Diencephalon (tissue), 1 donor: ENCODE measurements around the gene ZNF614. TPM values are rescaled to one million over a fixed set of nuclear protein-coding genes. Genes with fewer than 3 reads are reported as not detected.

Experiments used
- total RNA-seq: library from RNA; depleted of rRNA; stranded (reverse); fragments of >200 nt; gene quantifications from one replicate; pipeline ENCODE4 v1.2.3, GENCODE V29; 2014

ZNF614 gene
- total RNA-seq = 27.2 TPM

DNA sequence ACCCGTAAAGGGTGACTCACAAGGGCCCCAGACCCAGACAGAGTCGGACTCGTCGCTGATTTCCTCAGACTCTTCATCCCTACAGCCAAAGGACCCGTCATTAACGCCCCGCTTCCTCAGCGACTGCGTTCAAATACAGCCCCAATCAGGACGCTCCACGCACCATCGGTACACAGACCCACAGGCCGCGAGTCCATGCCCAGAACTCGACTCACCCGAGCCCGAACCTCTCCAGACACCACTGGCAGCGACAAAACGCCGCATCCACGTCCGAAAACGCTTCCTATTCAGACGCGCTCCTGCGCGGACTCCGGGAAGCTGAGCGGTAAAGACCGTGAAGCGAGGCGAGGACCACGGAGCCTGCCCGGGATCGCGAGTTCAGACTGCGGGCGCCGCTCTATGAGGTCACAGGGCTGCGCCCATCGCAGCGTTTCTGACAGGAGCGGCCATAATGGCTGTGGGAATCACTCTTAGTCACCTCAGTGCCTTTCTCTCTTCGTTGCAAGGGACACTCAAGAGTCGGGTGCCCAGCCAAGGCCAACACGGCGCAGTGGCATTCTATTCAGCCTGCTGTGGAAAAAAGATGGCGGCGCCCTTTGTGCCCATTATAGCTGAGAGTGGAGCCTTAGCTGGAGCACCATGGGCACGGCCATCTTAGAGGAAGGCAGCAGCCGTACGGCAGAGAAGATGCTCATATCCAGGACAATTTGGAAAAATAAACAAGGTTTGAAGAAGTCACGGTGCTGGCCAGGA lies at the start of gene ZNF614:
Gene ZNF614, minus strand, starts transcription at position 353 of the 753 bp plus-strand sequence. CDS start 2,634 bp downstream, outside the sequence.

DNA sequence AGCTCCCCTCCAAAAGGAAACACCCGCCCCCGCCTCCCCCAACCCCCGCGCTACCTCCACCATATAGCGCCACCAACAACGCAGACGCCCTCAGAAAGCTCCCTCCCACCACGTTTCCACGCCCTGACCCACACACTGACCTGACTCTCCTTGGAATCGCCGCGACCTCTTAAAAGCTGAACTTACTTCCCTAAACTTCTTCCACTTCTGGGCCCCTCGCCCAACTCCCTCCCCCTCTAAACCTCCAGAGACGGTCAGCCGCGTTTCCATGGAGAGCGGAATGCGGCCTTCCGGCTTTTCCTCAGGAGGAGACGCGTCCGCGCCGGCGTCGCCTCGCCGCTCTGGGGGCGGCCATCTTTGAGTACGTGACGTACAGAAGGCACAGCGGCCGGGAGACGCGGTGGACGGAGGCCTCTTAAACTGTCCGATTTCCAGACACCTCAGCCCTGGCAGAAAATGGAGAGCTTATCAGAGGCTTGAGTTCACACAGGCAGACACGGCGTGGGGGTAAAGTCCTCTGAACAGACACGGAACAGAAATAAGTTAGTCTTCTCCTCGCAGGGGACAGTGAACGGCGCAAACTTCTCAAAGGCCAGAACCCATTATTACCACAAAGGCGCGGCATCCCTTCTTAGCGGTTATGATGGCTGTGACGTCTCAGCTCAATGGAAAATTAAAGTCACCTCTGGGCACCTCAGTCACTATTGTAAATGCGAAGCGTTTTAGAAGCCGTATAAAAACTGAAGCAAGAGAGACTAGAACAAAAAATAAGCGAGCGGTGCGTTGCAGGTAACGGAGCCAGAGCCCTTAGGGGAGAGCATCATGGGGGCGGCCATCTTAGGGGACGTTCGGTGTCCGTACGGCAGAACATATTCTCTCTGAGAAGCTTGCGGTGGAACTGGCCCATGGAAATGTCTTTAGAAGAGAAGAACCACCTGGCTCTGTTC lies 20.6 kb upstream of the ZNF614 start, which contains the start of gene ZNF432:
Gene ZNF432, minus strand, starts transcription at position 284 of the 947 bp plus-strand sequence. CDS start 1,970 bp downstream, outside the sequence.

GRCh38 chr19:52007806-52008557 lies 20.2 kb downstream of the ZNF614 start, which contains the start of gene ZNF615:
ZNF615 (minus strand) TSS chr19:52008211; CDS start chr19:52003711, 4,500 bp downstream.

GRCh38 chr19:51986309-51987291 lies 41.6 kb downstream of the ZNF614 start, which contains the start of gene ZNF350:
ZNF350 (minus strand) TSS chr19:51986840; CDS start chr19:51974360, 12,480 bp downstream.

Other genes starting within 250 kb of the ZNF614 start
- gene FPR3, start 233.2 kb downstream of the ZNF614 start, total RNA-seq = 0.46 TPM
- 64.8 TPM for gene ZNF577, start 140.4 kb downstream of the ZNF614 start, total RNA-seq
- gene ZNF649, start 123.4 kb downstream of the ZNF614 start, total RNA-seq = 39.0 TPM
- 10.4 TPM for gene ZNF613, start 100.9 kb downstream of the ZNF614 start, total RNA-seq
- gene ZNF350, start 41.5 kb downstream of the ZNF614 start, total RNA-seq = 14.8 TPM
- 28.1 TPM for gene ZNF615, start 20.2 kb downstream of the ZNF614 start, total RNA-seq
- 22.4 TPM for gene ZNF432, start 20.5 kb upstream of the ZNF614 start, total RNA-seq
- 42.0 TPM for gene ZNF841, start 67.4 kb upstream of the ZNF614 start, total RNA-seq
- gene ZNF616, start 111.6 kb upstream of the ZNF614 start, total RNA-seq = 23.3 TPM
- gene ZNF836, start 143.2 kb upstream of the ZNF614 start, total RNA-seq = 34.6 TPM
- gene PPP2R1A, start 161.7 kb upstream of the ZNF614 start, total RNA-seq = 180 TPM
- gene ZNF766, start 241.2 kb upstream of the ZNF614 start, total RNA-seq = 11.5 TPM